Measurements from ENCODE around the gene IPMK. TPM values are rescaled to one million over a fixed set of nuclear protein-coding genes. Genes with fewer than 3 reads are reported as not detected.
"Not testable (repeated sequence)": the region's sequence is repeated elsewhere in the genome, so short reads cannot be mapped to it uniquely, and the experiment has no call there.

IPMK gene
- polyA plus RNA-seq, 3 donors: 7.4 to 7.8 (median 7.5) TPM

GRCh38 chr10:58158806-58159205 lies 108.9 kb downstream of the IPMK start:
- DNase-seq (ENCODE audit: low read depth in 3 of 3, low spot score in 2 of 3): no peak

DNA sequence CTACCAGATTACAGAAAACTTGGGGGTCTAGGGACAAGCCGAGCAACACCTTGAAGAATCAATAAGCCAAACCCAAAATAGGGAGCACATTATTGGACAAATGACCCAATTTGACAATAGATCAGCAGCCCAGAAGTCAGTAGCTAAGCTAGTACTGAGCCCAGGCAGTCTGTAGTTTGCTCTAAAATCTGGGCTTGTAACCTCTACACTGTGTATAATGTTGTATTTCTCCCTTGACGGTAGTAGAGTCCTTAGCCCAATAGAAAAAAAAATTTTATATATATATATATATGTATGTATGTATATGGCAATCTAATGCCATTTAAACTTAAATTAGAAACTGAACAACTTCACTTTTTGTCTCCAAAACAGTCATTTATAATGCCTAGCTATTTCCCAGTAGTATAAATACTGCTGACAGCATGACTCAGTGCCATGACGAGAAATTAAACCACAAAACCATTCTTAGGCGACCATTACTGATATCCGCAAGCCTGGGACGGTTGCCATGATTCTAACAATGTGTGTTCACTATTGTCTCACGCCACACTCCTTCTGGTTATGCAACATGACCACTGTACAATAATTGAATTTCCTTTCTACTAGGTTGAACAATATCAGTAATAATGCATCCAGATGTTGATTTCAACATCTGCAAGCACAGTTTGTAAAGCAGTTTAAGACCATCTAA lies 110.5 kb downstream of the IPMK start:
- DNase-seq (ENCODE audit: low read depth in 3 of 3, low spot score in 2 of 3): no peak

DNA sequence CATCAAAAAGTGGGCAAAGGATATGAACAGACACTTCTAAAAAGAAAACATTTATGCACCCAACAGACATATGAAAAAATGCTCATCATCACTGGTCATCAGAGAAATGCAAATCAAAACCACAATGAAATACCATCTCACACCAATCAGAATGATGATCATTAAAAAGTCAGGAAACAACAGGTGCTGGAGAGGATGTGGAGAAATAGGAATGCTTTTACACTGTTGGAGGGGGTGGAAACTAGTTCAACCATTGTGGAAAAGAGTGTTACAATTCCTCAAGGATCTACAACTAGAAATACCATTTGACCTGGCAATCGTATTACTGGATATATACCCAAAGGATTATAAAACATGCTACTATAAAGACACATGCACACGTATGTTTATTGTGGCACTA lies 111.8 kb downstream of the IPMK start:
- not testable (repeated sequence) for DNase-seq (ENCODE audit: low read depth in 3 of 3, low spot score in 2 of 3)

DNA sequence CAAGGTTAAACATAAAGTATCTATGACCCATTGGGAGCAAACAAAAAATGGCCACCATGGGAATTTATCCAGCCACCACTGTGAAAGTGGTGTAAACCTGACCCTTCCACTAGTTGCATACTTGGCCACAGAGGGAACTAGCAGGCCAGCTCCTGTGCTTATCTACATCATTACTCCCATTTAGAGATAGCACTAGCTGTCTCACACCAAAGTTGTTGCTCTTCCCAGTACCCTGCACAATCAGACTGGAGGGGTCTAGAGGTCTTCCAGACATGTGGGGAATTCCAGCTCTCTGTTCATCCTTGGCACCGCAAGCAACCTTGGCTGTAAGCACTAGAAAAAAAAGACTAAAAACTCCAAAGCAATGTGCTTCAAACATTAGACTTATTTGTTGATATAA lies 113.9 kb downstream of the IPMK start:
- no peak for DNase-seq (ENCODE audit: low read depth in 3 of 3, low spot score in 2 of 3)

GRCh38 chr10:58152673-58153263 lies 114.9 kb downstream of the IPMK start:
- DNase-seq (ENCODE audit: low read depth in 3 of 3, low spot score in 2 of 3): peak in 1 of 3 donors; percentile 19

DNA sequence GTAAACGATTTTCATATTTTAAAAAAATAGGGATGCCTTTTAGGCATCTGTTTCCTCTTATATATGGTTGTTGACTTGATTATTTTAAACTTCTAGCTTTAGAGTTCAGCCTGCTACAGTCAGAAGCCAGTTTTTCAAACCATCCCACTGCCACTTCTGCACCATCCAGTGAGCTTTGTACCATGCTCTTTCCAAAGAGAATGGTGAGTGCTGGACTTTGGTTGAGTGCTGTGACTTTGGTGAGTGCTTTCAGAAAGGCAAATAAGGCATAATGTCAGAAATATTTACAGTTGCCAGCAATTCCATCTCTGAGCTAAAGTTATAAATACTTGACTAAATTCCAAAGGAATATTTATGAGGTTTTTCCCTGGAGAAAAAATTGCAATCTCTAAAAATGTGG lies 117.4 kb downstream of the IPMK start:
- DNase-seq (ENCODE audit: low read depth in 3 of 3, low spot score in 2 of 3): no peak

- no peak for DNase-seq (ENCODE audit: low read depth in 3 of 3, low spot score in 2 of 3)
Observed at GRCh38 chr10:58143944-58144343, 123.8 kb downstream of the IPMK start.

Other genes with a start within 250 kb of the IPMK start
- 10 to 100 TPM; 59.4 to 62.0 (median 60.4) TPM for gene CISD1, start 1.3 kb upstream of the IPMK start, polyA plus RNA-seq (ENCODE audit: insufficient read length in 3 of 3)
- gene UBE2D1, start 67.1 kb upstream of the IPMK start, polyA plus RNA-seq (ENCODE audit: insufficient read length in 3 of 3): 10 to 100 TPM; 39.0 to 43.0 (median 40.1) TPM
- 10 to 100 TPM; 74.4 to 78.3 (median 77.2) TPM for gene TFAM, start 117.5 kb upstream of the IPMK start, polyA plus RNA-seq (ENCODE audit: insufficient read length in 3 of 3)
- 10 to 100 TPM; 83.0 to 90.1 (median 89.3) TPM for gene BICC1, start 245.0 kb upstream of the IPMK start, polyA plus RNA-seq (ENCODE audit: insufficient read length in 3 of 3)

Measured in right renal cortex interstitium (tissue), 3 donors.